ENCODE data around the gene RAP1A.
"Not testable (repeated sequence)": the region's sequence is repeated elsewhere in the genome, so short reads cannot be mapped to it uniquely, and the experiment has no call there.

RAP1A gene

DNA sequence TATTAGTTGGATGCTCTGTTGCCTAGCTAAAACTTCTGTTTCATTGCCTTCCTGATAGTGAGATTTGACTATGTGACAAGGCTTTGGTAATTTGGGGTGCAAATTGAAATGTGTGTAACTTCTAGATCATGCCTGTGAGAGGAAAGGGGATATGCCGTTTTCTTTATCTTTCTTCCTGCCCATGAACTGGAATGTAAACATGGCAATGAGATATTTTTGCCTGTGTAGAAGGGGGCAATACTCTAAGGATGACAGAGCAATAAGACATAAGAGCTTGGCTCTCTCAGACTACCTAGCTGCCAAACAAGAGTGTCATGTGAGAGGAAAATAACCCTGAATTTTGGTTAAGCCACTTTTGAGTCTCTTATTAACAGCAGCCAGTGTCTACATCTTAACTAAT is 49.7 kb downstream of the RAP1A start:
- no peak for DNase-seq

DNA sequence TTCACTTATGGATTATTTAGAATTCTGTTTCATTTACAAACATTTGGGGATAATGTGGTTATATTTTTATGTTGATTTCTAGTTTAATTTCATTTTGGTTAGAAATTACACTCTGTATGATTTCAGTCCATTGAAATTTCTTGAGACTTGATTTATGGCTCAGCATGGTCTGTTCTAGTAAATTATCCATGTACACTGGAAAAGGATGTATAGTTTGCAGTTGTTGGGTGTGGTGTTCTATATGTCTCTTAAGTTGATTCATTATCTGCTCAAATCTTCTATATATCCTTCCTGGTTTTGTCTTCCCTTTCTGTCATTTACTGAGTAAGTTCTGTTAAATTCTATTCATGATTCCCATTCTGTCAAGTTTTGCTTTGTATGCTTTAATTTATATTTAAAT is 52.3 kb downstream of the RAP1A start:
- DNase-seq: no peak

GRCh38 chr1:111672331-111672730 is 52.7 kb downstream of the RAP1A start:
- DNase-seq: peak; percentile 29

DNA sequence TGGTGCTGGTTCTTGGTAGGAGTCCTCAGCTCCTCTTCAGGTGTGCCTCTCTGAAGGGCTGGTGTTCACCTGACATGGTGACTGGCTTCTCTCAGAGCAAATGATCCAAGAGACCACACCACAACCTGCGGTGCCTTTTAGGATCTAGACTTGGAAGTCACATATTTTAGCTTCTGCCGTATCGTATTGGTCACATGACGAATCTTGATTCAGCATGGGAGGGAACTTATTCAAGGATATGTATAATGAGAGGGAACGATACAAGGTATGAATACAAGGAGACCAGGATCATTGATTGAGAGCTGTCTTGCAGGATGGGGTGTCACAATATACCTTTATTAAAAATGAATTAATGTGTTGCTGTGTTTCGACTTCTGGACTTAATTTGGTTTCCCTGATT is 58.0 kb downstream of the RAP1A start:
- no peak for DNase-seq

DNA sequence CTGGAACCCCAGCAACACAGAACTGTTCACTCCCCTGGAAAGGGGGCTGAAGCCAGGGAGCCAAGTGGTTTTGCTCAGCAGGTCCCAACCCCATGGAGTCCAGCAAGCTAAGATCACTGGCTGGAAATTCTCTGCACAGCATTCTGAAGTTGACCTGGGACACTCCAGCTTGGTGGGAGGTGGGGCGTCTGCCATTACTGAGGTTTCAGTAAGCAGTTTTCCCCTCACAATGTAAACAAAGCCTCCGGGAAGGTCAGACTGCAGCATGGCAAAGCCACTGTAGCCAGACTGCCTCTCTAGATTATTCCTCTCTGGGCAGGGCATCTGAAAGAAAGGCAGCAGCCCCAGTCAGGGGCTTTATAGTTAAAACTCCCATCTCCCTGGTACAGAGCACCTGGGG is 60.0 kb downstream of the RAP1A start:
- no peak for DNase-seq

GRCh38 chr1:111680212-111680800 is 60.7 kb downstream of the RAP1A start:
- not testable (repeated sequence) for DNase-seq

GRCh38 chr1:111685293-111686153 is 65.9 kb downstream of the RAP1A start:
- not testable (repeated sequence) for DNase-seq

DNA sequence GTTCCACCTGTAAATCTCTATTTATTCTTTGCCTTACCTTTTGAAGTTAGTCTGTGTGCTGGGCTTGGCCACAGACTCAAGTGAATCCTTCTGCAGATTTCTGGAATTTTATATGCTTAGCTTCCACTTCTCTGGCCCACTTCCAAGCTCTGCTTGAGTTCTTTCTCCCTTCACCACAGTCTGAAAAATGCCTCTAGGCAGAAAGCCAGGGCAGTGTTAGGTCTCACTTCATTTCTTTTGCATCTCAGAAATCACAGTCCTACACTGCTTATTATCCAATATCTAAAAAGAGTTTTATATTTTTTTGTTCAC is 70.7 kb downstream of the RAP1A start:
- peak; percentile 95 for DNase-seq

DNA sequence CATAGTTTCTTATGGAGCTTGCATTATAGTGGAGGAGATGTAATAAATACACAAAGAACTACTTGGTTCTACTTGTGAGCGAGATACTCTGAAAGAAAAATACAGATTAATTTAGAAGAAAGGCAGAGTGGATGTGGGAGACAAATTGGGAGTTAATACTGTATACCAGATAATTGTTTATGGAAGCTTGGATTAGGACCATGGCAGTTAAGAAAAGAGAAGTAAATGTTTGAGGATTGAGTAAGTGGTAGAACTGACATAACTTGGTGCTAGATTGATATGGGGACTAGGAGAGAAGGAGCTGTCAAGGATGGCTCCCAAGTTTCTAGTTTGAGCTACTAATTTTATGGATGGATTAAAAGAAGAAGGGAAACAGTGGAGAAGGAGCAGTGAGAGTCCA is 72.3 kb downstream of the RAP1A start:
- DNase-seq: no peak

GRCh38 chr1:111695801-111696200 is 76.2 kb downstream of the RAP1A start:
- DNase-seq: no peak

DNA sequence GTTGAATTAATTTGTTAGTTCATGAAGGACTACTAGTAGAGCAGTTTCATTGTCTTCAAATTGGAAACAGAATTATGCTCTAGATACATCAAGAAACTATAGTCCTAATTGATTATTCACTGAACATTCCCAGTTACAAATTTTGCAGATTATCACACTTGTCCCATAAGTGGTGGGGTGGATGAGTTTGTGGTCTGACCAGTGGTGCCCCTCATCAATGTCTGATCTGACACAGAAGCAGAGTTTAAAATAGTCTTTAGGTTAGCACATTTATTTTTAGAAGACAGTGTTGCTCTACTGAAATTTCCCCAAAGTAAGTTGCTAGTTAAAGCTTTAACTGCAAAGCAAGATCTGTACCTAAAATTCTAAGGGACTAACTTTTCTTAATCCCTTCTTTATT is 76.7 kb downstream of the RAP1A start:
- DNase-seq: no peak

- no peak for DNase-seq
These were observed 79.7 kb downstream of the RAP1A start for GRCh38 chr1:111699268-111699667.

DNA sequence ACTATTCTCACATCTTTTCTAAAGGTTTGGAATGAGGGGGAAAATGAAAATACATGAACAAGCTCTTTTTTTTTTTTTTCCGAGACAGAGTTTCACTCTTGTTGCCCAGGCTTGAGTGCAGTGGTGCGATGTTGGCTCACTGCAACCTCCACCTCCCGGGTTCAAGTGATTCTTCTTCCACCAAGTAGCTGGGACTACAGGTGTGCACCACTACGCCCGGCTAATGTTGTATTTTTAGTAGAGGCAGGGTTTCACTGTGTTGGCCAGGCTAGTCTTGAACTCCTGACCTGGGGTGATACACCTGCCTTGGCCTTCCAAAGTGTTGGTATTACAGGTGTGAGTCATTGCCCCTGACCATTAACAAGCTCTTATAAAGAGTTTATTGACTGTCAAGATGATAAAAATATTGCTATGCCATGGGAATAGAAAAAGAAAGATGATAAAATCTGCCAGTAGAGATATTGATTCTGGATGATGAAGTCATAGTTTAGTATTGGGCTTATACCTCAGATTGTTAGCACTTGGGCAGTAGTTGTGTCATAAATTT is 83.0 kb downstream of the RAP1A start:
- DNase-seq: no peak

DNA sequence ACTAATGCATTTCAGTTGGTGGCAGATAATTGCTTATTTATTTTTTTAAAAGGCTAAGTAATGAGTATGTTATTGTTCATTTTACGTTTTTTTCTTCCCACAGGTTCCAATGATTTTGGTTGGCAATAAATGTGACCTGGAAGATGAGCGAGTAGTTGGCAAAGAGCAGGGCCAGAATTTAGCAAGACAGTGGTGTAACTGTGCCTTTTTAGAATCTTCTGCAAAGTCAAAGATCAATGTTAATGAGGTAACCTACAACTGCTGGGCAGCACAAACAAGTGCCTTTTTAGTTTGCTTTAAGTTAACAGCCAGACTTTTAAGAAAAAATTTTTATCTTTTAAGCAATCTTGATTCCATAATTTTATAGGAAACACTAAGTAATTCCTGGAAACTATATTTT is 84.7 kb downstream of the RAP1A start:
- DNase-seq: no peak

DNA sequence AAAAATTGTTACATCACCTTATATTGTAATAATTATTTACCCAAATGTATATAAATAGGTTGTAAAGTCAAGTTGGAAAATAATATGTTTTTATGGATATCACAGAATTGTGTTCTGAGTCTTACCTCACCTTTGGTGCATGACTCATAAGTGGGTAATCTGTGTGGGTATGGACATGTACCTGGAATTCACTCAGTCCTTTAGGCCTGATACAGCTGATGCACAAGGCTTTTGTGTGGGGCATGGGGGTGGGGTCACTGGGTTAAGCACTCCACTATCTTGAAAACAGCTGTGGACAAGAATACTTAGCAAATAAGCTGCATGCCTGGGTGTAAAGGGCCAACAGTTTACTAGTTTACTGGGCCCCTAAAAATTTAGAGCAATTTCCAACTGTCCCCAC is 85.2 kb downstream of the RAP1A start:
- no peak for DNase-seq

DNA sequence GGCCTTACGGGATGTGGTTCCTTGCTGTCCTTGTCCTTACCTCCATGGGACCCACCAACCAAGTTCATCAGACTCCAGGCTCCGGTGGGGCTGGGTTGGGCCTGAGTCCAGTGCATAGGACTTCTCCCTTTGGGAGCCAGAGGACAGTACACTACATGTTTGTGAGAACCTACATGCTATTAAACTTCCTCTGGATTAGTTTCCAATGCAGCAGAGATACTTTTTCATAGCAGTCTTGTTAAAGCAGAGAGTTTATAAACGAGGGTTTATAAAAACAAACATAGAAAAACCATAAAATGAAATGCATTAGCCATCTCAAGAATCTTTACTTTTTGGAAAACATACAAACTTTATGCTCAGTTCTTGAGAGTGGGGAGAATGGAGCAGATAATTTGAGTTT is 86.3 kb downstream of the RAP1A start:
- no peak for DNase-seq

GRCh38 chr1:111706921-111707320 is 87.3 kb downstream of the RAP1A start:
- DNase-seq: no peak

- DNase-seq: no peak
These were observed 88.3 kb downstream of the RAP1A start for GRCh38 chr1:111707906-111708305.

GRCh38 chr1:111709986-111710385 is 90.4 kb downstream of the RAP1A start:
- no peak for DNase-seq

DNA sequence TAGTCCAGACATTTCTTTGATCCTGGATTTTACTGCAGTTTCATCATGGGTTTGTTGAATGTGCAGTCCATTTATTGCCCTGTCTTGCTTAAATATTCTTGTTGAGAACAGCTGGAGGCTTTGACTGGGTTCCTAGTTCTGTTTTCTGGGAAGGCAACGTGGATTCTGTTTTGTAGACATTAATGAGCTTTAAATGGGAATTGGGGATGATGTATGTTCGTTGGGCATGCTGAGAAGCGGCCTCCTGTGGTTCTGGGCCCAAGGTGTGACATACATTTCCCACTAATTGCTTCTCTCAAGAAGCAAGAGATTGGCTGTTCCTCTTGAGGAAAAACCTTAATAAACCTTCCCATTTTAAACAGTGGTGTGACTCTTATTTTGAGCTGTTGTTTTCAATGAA is 96.7 kb downstream of the RAP1A start:
- no peak for DNase-seq

GRCh38 chr1:111717450-111717849 is 97.9 kb downstream of the RAP1A start:
- DNase-seq: no peak

- no peak for DNase-seq
These were observed 99.5 kb downstream of the RAP1A start for GRCh38 chr1:111719135-111719534.

DNA sequence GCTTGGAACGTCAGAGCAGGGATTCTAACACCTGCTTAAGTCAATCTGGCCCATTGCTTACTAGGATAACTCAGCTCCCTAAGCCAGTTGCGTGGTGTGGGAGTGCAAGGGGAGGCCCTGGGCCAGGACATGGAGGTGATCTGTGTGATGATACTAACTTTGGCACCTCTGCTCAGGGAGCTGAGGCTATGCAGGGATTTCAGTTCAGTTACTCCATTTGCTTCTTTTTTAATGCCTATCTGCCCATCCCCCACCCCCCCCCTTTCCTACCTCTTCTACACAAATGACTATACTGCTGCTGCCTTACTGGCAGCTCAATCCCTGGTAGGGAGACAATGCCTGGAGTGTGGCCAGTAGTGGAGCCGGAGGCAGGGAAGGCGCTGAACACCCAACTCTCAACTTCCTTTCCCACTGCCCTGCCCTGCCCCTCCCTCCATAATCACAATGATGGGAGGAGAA is 100.1 kb downstream of the RAP1A start:
- DNase-seq: no peak

- DNase-seq: no peak
These were observed 100.8 kb downstream of the RAP1A start for GRCh38 chr1:111720274-111720976.

Data from fibroblast of skin of right biceps (primary cell).